MM.1S (cell line): ENCODE results near the gene MKRN2.

Experiments
- DNase-seq: peaks from one replicate; pipeline ENCODE4 v3.0.0-alpha.2; 2015
- H2AFZ ChIP-seq: fragments of 300-600 bp; sonication (generic); 2 replicates; pipeline ENCODE4 v1.6.0; 2016; ENCODE audit warnings: antibody characterized with exemption, low read length
- H3F3A ChIP-seq: fragments of 300-600 bp; sonication (generic); 2 replicates; pipeline ENCODE4 v1.6.1; 2016; ENCODE audit warnings: mild to moderate bottlenecking, antibody characterized with exemption, low read length, moderate library complexity, mixed read lengths; ENCODE audit not compliant: insufficient read depth
- H3K27ac ChIP-seq: fragments of 300-600 bp; sonication (generic); 2 replicates; pipeline ENCODE4 v1.5.1; 2016; ENCODE audit warnings: mild to moderate bottlenecking, low read length
- H3K27me3 ChIP-seq: fragments of 300-600 bp; sonication (generic); replicated peaks from 2 replicates; pipeline ENCODE4 v1.6.0; 2016; ENCODE audit warnings: low read length; ENCODE audit not compliant: insufficient read depth
- H3K36me3 ChIP-seq: fragments of 300-600 bp; sonication (generic); replicated peaks from 2 replicates; pipeline ENCODE4 v1.6.1; 2016; ENCODE audit warnings: mild to moderate bottlenecking, low read length, mixed read lengths; ENCODE audit not compliant: insufficient read depth
- H3K4me1 ChIP-seq: fragments of 300-600 bp; sonication (generic); 2 replicates; pipeline ENCODE4 v1.6.1; 2016; ENCODE audit warnings: low read length, mixed read lengths
- H3K4me2 ChIP-seq: fragments of 300-600 bp; sonication (generic); 2 replicates; pipeline ENCODE4 v1.6.0; 2016; ENCODE audit warnings: low read depth, low read length
- H3K4me3 ChIP-seq: fragments of 300-600 bp; sonication (generic); 2 replicates; pipeline ENCODE4 v1.5.1; 2016; ENCODE audit warnings: low read length, mixed read lengths
- H3K79me2 ChIP-seq: fragments of 300-600 bp; sonication (generic); 2 replicates; pipeline ENCODE4 v1.6.1; 2016; ENCODE audit warnings: mixed run types, low read length, mixed read lengths
- H3K9ac ChIP-seq: fragments of 300-600 bp; sonication (generic); 2 replicates; pipeline ENCODE4 v1.6.1; 2016; ENCODE audit warnings: low read length, mixed read lengths
- H3K9me2 ChIP-seq: fragments of 300-600 bp; sonication (generic); replicated peaks from 2 replicates; pipeline ENCODE4 v1.6.1; 2016; ENCODE audit warnings: mild to moderate bottlenecking, low read length, mixed read lengths; ENCODE audit not compliant: insufficient read depth
- H3K9me3 ChIP-seq: fragments of 300-600 bp; sonication (generic); replicated peaks from 2 replicates; pipeline ENCODE4 v1.6.1; 2016; ENCODE audit warnings: mild to moderate bottlenecking, low read length, mixed read lengths; ENCODE audit not compliant: insufficient read depth
- H4K20me1 ChIP-seq: fragments of 300-600 bp; sonication (generic); 2 replicates; pipeline ENCODE4 v1.6.1; 2016; ENCODE audit warnings: mild to moderate bottlenecking, low read length, moderate library complexity, mixed read lengths; ENCODE audit not compliant: insufficient read depth
- CTCF ChIP-seq: fragments of 300-600 bp; sonication (generic); IDR thresholded peaks from 2 replicates; pipeline ENCODE4 v1.5.1; 2016; ENCODE audit warnings: antibody characterized with exemption, low read length, mixed read lengths
- EZH2 ChIP-seq: fragments of 300-600 bp; sonication (generic); optimal IDR thresholded peaks from 2 replicates; pipeline ENCODE3; 2017; ENCODE audit warnings: low read depth, mild to moderate bottlenecking, antibody characterized with exemption, low read length, mixed read lengths
- EZH2phosphoT487 ChIP-seq: fragments of 300-600 bp; sonication (generic); IDR thresholded peaks from 2 replicates; pipeline ENCODE4 v1.6.1; 2018; ENCODE audit warnings: antibody characterized with exemption, low read length

Gene MKRN2

DNA sequence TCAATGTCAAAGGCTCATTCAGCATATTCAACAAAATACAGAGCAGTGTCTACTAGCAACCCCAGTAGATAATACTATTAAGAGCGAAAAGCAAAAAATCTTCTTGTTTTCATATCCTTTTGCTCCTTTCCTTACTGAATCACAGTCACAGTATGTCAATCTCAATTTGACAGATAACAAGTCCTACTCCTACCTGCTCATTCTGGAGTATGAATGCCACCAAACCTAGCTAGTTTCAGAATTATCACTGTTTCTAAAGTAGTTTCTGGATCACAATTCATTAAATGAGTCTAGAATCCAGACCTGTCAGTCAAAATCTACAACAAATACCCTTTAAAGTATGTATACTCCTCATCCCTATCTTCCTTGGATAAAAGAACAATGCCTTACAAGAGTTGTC, 51.5 kb downstream of the MKRN2 start:
- peaks cover 15% of the 10 kb centered on the region; the same call in 1 of the 2 replicates for H3K36me3 ChIP-seq

DNA sequence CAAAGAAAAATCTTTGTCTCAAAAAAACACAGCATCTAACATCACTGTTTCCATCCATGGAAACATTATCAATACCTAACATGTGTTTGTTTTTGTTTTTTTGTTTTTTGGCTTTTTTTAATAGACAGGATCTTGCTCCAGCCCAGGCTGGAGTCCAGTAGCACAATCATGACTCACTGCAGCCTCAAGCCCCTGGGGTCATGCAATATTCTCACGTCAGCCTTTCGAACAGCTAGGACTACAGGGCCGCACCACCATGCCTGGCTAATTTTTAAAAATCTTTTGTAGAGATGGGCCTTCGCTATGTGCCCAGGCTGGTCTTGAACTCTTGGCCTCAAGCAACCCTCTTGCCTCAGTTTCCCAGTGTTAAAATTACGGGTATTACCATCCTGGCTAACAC, 54.2 kb downstream of the MKRN2 start:
- Histone ChIP-seq H3K27me3 (no peaks in the 10 kb centered on the region), H3K4me3 (no peak overlapping the region), H3K36me3 (peaks cover 10% of the 10 kb centered on the region; the same call in 1 of the 2 replicates), H3K79me2 (peaks cover 95% of the 10 kb centered on the region), H3K4me2 (no peak overlapping the region), H3K4me1 (no peaks in the 10 kb centered on the region), H3K9me3 (no peaks in the 10 kb centered on the region), H3K9me2 (no peaks in the 10 kb centered on the region), H4K20me1 (peaks cover 9% of the 10 kb centered on the region; the same call in 1 of the 2 replicates), H2AFZ (no peak overlapping the region), H3K9ac (no peak overlapping the region), H3K27ac (no peak overlapping the region), H3F3A (no peaks in the 10 kb centered on the region)
- no peak for TF ChIP-seq CTCF
- TF ChIP-seq EZH2: no peak
- no peak for TF ChIP-seq EZH2phosphoT487
- no peak for DNase-seq

More for the DNA sequence above, 51.5 kb downstream of the MKRN2 start:
- Histone ChIP-seq H3K4me1 (no peaks in the 10 kb centered on the region), H3K9me2 (no peaks in the 10 kb centered on the region), H4K20me1 (peaks cover 3% of the 10 kb centered on the region; the same call in 1 of the 2 replicates), H2AFZ (no peak overlapping the region), H3F3A (no peaks in the 10 kb centered on the region), H3K27ac (no peak overlapping the region), H3K4me3 (no peak overlapping the region), H3K27me3 (no peaks in the 10 kb centered on the region), H3K9me3 (no peaks in the 10 kb centered on the region), H3K9ac (no peak overlapping the region), H3K79me2 (peaks cover 94% of the 10 kb centered on the region), H3K4me2 (no peak overlapping the region)
- TF ChIP-seq EZH2 (no peak), CTCF (no peak), EZH2phosphoT487 (no peak)
- no peak for DNase-seq

DNA sequence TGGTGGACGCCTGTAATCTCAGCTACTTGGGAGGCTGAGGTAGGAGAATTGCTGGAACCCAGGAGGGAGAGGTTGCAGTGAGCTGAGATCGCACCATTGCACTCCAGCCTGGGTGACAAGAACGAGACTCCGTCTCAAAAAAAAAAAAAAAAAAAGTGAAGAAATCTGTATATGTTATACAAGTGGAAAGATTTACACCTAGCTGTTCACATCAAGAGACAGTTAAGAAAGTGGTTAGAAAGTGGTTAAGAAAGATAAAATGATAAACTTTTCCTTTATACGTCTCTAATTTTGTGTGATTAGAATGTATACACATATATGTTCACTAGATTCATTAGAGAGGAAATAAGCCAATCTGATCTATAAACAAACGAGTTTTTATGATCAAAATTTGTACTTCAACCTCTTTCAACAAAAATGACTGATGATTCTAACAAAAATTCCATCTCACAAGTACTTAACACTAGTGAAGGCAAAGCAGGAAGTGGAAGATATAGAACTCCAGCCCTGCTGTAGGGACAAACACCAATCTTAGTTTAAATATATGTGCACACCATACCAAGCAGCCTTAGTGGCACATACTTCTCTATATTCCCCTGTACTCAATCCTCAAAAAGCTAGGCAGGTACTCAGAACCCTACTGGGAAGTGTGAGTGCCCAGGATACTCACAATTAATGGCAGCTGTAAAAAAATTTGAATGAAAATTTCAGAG, 55.8 kb downstream of the MKRN2 start:
- Histone ChIP-seq H3K9ac (no peak overlapping the region), H3K27ac (no peak overlapping the region), H4K20me1 (peaks cover 9% of the 10 kb centered on the region; the same call in 1 of the 2 replicates), H3K4me1 (no peaks in the 10 kb centered on the region), H3F3A (no peaks in the 10 kb centered on the region), H3K4me2 (no peak overlapping the region), H3K79me2 (peaks cover 99% of the 10 kb centered on the region), H3K27me3 (no peaks in the 10 kb centered on the region), H3K4me3 (no peak overlapping the region), H3K9me2 (no peaks in the 10 kb centered on the region), H3K36me3 (peaks cover 8% of the 10 kb centered on the region; the same call in 1 of the 2 replicates), H2AFZ (no peak overlapping the region), H3K9me3 (no peaks in the 10 kb centered on the region)
- no peak for DNase-seq
- TF ChIP-seq EZH2phosphoT487 (no peak), EZH2 (no peak), CTCF (no peak)
